NCI-H2107 (cell line): ENCODE measurements around the gene SLC47A2.
"Not testable (repeated sequence)": the region's sequence is repeated elsewhere in the genome, so short reads cannot be mapped to it uniquely, and the experiment has no call there.

Source experiments
- DNase-seq: peaks from one replicate; lab custom pipeline; 2025; lab: John Stamatoyannopoulos, UW

Gene SLC47A2

DNA sequence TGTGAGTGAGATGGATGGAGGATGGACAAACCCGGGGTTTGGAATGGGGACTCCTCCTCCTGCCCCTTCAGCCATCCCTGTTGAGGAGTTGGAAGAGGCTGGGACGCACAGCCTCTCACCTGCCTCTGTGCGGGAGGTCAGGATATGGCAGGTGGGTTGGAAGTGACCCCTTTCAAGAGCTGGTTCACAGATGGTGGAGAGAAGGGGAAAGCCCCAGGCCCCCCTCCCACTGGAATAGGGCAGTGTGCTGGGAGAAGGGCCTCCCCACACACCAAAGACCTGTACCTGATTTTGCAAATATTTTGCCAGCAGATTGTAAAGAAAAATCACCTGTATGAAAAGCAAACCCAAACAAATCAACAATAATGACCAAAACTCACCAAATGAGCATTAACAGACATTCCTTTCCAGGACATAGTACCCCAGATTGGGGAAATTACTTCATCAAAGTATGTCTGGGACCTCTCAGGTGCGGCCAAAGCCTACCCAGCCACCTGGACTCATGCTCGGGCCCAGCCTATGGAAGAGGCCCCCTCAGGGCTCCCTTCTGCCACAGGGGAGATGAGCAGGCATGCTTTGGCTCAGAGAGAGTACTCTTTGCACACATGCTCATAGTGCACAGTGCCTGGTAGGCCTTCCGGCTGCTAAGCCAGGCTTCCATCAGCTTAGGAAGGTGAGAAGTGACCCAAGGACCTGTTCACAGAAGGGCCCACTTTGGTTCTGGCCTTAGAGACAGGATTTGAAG, 7.8 kb downstream of the SLC47A2 start:
- no peak for DNase-seq

DNA sequence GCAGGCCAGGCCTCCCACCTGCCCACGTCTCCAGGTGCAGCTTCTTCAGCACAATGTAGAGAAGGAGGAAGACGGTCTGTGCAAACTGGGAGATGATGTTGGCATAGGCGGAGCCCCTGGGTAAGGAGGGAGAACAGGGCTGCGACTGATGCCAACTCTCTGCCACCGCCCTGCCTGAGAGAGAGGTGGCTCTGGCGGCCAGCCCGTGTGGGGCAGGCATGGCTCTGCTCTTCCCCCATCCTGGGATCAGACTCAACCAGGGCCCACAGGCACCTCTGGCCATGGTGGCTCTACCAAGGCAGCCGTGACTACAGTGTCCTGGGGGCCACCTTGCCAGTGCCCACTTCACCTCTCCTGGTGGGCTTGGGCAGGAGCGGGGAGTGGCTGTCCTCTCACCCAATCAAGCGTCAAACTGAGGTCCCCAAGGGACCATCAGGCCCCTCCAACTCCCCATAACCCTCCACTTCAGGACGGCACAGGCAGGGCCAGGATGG, 8.6 kb downstream of the SLC47A2 start:
- no peak for DNase-seq

DNA sequence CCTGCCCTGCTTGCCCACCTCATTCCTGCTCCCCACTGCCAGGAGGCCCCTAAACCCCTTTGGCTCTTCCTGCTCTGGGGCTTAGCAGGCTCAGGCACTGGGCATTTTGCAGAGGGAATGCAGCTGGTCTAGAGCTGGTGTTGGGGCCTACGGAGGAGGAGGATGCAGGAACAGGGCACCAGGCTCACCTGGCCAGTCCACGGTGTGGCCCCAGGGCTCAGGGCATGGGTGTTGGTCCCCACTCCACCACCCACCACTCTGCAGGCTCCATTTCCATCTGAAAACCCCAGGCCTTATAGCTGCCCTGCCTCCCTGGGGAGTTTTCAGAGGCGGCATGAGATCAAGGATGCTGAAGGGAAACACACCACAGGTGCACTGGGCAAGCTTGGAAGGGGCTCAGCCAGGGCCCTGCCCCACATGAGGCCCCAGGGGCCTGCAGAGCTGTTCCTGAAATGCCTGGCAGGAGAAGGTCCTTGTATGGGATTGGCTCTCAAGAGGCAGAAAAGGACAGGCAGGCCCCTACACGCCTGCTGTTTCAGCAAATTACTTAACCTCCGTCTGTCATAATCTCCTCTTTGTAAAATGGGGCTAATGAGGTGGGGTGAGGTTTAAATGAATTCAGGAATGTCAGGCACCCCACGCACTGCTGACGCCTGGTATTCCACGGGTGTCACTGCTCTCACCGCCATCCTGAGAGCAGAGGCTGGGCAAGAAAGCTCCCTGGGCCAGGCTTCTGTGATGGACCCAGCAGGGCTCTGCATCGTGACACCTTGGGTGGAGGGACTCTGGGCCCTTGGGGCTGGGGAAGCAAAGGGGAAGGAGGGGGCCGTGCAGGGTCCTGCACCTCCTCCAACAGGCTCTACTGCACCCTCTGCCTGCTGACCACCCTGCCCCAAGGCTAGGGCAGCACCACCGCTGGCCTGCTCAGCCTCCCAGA, 9.3 kb downstream of the SLC47A2 start:
- peak; percentile 21 for DNase-seq

DNA sequence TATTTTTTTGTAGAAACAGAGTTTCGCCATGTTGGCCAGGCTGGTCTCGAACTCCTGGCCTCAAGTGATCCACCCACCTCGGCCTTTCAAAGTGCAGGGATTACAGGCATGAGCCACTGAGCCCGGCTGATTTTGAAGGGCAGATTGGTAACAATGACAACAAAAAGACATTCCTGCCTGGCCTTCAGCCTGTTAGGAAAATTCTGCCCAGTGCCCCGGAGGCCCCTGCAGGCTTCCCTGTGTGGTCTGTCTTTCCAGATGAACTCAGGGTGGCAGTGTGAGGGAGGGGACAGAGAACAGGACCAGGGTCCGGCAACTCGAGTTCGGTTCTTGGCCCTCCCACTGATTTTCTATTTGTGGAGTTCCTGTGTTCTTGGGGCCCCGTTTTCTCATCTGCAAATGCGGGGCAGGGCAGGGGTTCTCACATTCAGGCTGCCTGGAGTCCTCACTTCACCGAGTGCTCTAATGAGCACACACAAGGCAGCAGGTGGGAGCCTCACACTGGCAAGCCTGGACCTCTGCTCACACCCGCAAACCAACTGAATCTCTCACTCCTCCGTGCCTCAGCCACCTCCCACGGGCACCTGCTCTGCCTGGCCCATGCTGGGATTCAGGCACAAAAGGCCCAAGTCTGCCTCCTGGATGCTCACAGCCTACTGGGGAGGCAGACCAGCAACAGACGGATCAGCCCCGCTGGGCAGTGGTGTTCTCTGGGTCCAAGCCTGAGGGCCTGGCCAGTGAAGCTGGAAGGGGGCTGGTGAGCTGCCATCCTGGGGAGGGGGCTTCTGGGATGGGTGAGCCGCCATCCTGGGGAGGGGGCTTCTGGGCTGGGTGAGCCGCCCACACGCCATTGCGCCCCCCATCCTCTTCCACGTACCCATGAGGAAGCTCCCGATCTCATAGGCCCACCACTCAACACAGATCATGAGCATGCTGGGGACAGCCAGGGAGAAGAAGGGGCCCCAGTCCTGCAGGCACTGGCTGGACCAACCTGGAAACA, 10.3 kb downstream of the SLC47A2 start:
- DNase-seq, result no peak

DNA sequence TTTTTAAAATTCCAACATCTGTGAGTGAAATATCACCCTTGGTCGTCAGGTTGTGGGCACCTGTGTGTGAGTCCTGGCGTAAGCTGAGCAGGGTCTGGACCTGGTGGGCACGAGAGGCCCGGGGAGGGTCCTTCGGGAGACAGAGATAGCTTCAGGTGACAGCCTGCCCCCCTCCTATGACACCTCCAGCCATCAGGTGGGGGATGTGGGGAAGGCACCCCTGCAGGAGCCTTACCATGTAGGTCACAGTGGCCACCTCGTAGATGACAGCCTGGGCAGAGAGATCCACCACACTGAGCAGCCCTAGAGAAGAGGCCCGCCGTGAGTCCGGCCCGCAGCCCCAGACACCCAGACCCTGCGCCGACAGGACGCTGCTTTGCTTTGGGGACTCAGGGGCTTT, 11.2 kb downstream of the SLC47A2 start:
- no peak for DNase-seq

DNA sequence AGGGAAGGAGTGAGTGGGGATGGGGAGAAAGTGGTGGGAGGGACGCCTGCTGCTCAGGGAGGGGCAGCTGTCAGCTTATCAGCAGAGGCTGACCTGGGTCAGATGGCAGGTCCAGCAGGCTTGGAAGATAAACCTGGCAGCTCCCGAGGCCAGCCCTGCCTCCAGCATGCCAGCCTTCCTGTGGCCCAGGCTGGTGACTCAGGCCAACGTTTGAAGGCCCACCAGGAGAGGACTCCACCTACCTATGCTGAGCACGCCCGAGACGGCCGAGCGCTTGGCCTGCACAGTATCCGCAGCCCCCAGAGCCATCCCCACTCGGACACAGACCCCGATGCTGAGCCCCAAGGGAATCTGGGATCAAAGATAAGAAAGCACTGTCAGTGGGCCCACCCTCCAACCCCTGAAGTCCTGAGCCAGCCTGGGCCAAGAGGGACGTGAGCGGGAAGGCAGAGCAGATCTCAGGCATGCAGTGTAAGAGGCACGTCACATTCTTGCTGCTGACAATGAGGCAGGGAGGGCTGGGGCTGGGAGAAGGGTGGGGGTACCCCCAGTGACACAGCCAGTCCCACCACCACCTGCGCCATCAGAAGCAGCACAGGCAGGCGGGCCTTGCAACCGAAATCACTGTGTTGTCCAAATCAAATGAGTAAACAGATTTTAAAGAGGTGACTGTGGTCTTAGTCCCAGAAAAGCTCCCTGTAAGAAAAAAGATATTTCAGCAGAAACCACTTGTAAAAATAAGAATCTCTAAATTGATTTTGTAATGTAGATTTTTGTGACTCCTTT, 12.4 kb downstream of the SLC47A2 start:
- DNase-seq, result no peak

DNA sequence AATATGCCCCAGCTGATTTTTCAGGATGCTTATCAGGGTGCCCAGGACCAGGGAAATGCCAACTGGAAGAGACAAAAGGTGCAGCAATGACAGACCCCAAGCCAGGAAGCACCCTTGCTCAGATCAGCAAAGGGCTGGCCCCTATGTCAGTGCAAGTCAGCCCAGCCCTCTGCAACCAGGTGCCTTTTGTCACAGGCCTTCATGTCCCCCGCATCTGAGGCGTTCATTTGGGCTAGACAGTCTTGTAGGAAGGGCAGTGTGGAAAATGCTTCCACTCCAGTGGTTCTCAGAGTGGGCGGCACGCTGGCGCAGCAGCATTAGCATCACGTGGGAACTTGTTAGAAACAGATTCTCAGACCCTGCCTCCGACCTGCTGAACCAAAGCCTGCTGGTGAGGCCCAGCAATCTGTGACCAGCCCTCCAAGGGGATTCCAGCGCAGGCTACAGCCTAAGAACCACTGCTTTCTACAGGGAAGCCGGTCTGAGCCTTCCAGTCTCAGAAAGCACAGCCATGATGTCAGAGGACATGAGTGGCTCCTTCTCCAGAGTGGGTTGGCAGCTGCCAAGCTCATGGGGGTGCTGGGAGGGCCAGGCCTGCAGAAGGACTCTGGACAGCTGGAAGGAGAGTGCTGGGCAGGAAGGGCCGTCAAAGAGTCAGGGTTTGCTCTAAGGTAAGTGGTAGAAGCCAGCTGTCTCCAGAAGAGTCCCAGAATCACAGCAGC, 13.1 kb downstream of the SLC47A2 start:
- no peak for DNase-seq

DNA sequence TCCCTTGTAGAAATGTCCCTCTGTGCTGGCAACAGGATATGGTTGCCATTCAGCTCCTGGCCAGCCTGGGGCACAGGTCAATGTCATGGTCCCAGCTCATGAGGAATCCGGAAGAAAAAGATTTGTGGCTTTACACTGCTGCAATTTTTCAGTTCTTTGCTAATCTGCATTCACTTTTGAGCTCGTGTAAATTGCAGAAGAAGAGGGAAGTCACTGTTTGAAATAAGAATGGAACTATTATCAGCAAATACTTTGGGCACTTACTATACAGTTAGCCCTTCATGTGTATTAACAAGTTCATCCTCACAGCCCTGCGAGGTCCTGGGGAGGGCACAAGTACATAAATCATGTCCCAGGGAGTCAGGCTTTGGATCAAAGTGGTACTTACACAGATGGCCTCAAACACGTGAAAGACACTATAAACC, 14.2 kb downstream of the SLC47A2 start:
- DNase-seq, result no peak

DNA sequence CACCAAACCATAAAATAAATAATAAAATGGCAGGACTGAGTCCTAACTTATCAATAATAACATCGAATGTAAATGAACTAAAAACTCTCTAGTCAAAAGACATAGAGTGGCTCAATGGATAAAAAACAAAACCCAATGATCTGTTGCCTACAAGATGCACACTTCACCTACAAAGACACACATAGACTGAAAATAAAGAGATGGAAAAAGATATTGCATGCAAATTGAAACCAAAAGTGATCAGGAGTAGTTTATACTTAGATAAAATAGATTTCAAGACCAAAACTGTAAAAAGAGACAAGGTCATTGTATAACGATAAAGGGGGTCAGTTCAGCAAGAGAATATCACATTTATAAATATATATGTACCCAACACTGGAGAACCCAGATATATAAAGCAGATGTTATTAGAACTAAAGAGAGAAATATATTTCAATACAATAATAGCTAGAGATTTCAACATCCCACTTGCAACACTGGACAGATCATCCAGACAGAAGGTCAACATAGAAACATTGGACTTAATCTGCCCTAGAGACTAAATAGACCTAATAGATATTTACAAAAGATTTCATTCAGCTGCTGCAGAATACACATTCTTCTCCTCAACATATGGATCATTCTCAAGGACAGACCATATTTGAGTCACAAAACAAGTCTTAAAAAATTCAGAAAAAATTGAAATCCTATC, 29.8 kb downstream of the SLC47A2 start:
- DNase-seq, result no peak

DNA sequence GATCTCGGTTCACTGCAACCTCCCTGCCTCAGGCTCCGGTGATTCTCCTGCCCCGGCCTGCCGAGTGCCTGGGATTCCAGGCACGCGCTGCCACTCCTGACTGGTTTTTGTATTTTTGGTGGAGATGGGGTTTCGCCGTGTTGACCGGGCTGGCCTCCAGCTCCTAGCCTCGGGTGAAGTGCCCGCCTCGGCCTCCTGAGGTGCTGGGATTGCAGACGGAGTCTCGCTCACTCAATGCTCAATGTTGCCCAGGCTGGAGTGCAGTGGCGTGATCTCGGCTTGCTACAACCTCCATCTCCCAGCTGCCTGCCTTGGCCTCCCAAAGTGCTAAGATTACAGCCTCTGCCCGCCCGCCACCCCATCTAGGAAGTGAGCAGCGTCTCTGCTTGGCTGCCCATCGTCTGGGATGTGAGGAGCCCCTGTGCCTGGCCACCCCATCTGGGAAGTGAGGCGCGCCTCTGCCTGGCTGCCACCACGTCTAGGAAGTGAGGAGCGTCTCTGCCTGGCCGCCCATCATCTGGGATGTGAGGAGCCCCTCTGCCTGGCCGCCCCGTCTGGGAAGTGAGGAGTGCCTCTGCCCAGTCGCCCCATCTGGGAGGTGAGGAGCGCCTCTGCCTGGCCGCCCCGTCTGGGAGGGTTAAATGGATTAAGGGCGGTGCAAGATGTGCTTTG, 31.3 kb downstream of the SLC47A2 start:
- DNase-seq, result not testable (repeated sequence)

DNA sequence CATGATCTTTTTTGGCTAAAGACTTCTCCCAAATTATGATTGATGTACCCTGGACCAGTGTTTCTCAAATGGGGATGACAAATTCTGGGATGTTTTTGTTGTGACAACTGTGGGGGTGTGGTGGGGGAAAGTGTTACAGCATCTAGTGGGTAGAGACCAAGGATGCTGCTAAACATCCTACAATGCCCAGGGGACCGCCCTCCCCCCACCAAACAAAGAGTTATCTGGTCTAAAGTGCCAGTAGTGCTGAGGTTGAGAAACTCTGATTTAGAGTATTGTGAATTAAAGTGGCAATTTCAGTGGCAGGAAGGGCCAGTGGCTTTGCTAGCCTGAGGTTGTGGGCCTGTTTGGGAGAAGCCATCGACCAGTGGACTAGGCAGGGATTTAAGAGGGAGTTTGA, 33.3 kb downstream of the SLC47A2 start:
- DNase-seq, result no peak

DNA sequence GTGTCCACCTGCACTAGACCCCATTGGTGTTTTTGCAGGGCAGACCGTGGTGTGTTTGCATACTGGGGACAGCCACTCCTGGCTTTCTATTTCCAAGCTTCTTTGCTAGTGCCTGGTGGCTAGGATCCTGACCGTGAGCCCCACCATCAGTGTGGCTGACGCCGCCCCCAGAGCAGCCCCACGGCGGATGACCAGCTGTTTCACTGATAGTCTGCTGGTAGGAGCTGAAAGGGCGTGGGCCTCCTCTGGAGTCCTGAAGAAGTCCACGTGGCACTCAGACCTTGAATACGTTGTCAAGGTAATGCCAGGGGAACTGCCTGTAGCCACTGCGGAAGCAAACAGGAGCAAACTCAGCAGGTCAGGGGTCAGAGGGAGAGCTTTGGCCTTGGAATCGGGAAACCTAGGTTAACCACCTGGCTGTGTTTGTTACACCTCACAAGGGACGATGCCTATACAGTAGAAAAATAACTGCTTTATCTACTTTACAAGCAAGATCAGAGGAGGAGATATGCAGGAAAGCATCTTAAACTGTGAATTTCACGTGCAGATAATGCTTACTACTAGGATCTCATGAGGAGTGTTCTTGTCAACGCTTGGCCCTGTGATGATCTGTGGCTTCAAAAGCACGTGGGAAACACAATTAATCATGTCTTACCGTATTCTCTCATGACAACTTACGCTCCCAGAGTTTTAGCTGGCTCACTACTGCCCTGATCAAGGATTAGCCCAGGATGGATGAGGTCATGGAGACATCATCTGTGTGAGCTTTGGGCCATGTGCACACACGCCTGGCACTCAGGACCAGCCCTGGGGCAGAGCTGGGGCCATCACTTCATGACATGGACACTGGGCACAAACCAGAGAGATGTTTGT, 37.6 kb downstream of the SLC47A2 start:
- no peak for DNase-seq

DNA sequence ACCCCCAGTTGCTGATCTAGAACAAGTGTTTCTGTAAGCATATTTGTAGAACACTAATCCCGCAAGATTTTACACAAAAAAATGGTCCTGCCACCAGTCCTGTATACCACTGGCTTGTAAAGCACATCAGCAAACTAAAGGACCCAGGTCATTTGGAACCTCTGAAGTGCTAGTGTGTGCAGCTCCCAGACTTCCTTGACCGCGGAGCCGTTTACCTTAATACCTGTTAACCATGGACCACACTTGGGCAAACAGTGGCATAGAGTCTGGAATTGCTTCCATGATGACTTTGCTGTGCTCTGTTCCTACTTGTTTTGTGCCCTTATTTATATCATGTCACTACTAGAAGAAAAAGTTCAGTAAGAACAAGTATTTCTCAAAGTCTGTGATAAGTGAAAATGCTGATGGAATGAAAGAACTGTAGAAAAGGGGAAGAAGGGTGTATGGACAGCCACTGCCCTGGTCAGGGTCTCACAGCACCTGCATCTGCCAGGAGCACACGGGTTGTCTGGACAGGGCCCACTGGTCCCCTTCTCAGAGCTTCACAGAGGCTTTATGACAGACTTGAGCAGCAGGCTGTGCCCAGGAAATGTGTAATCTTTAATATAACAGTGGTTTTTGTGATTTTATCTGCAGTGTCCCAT, 38.5 kb downstream of the SLC47A2 start:
- no peak for DNase-seq

DNA sequence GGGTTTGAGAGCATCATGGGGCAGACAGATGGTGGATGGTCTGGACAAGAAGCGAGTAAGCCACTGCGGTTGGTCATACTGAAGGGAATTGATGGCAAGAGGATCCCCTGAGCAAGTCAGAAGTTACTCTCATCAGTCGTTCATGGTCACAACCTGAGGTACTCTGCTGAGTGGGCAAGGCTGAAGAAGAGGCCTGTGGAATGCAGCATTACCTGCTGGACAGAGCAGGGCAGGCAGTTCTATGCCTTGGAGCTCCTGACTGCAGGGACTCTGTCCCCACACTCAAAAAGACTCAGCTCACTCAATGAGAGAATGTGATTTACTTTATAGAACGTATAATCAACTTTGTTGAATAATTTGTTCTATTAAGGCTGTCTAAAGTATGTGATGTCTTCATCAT, 39.5 kb downstream of the SLC47A2 start:
- DNase-seq, result no peak

DNA sequence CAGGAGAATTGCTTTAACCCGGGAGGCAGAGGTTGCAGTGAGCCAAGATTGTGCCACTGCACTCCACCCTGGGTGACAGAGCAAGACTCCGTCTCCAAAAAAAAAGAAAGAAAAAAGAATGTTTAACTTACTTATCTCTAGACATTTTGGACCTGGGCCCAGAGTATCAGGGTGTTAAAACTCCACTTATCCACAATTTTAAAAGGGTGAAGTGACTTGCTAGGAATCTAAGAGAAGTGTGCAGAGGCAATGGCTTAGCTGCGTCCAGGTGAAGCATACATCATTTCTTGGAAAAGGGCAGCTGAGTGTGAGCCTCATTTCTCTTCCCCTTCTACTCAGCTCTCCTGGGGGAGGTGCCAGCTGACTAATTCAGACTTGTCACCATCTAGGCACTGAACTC, 42.8 kb downstream of the SLC47A2 start:
- DNase-seq, result no peak

DNA sequence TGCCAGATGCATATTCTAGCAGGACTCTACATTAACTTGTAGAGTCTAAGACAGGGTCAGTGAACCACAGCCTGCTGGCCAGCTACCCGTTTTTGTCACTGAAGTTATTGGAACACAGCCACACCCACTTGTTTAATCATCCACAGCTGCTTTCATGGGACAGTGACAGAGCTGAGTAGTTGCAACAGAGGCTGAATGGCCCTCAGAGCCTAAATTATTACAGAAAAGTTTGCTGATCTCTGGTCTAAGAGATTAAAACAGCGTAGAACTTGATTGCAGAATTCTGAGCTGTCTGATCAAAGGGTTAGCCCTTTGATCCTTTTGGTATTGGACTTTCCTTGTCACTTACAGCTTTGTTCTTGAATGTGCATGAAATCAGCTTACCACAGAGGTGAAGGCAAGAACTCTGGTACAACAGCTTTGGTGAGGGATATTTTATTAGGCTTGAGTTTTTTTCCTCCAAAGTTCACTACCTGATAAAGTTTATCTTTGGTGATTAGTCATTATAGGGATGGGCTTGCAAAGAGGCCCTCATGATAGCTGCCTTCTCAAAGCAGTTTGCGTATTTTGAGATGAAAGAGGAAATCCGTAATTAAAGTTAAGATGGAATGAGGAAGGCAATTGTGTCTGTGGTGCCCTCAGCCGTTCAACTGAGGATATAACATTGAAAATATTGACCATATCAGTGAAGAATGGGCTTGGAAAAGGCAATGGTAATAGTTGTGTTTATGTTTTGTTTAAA, 44.2 kb downstream of the SLC47A2 start:
- DNase-seq, result no peak

DNA sequence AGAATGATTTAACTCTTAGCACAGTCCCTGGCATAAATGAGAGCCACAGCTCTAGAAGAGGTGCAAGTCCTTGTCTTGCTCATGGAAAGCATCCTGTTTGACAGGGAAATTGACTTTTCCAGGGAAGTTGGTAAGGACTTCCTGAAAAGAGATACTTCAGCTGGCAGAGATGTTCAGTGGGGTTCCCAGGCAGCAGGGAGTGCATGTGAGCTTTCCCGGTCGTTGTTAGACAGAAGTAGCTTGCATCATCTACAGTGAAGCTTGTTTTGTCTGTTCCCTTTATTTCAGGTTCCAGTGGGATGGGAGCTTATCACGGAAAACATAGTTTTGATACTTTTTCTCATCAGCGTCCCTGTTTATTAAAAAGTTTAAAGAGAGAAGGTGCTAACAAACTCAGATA, 45.0 kb downstream of the SLC47A2 start:
- DNase-seq, result no peak
